KOPT-K1 (cell line): Measurements from ENCODE around the gene NT5C3A.
"Not testable (repeated sequence)": the region's sequence is repeated elsewhere in the genome, so short reads cannot be mapped to it uniquely, and the experiment has no call there.

Experiments used
- H3K27ac ChIP-seq: fragments of 200-600 bp; sonication (generic); 2 replicates; pipeline ENCODE4 v1.5.1; 2016; ENCODE audit warnings: antibody characterized with exemption, mild to moderate bottlenecking, low read depth, low read length; ENCODE audit not compliant: poor library complexity, severe bottlenecking
- H3K36me3 ChIP-seq: fragments of 200-600 bp; sonication (generic); 2 replicates; pipeline ENCODE4 v1.5.1; 2017; ENCODE audit warnings: antibody characterized with exemption, mild to moderate bottlenecking, low read length, moderate library complexity; ENCODE audit not compliant: insufficient read depth
- H3K9me3 ChIP-seq: fragments of 200-600 bp; sonication (generic); 2 replicates; pipeline ENCODE4 v1.5.1; 2017; ENCODE audit warnings: antibody characterized with exemption, low read length, mild to moderate bottlenecking; ENCODE audit not compliant: insufficient read depth, poor library complexity, severe bottlenecking

NT5C3A gene

GRCh38 chr7:32991975-32992700, 70.4 kb downstream of the NT5C3A start:
- H3K9me3 ChIP-seq, H3K27ac ChIP-seq, H3K36me3 ChIP-seq: not testable (repeated sequence)

DNA sequence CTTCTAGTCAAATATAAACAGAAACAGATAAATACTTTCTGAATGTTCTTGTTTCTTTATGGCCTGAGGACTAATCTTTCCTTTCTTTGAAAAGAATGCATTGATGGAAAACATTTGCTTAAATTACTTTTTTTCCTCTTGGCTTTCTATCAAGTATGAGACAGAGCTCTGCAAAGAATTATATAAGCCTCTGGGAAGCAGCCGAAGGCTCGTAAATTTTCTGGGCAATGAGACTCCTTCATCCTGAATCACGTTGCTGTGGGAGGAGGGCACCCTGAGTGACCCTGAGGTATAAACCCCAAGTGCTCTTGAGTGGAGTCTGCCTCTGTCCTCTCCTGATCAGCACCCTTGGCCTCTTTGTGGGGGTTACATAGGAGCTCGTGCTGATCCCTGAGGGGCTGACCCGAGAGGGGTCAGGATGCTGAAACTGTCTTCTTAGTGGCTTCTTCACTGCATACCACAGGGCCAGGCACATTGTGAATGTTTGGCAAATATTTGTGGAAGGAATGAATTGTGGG, 71.4 kb downstream of the NT5C3A start:
- H3K27ac ChIP-seq, H3K36me3 ChIP-seq, H3K9me3 ChIP-seq: not testable (repeated sequence)

DNA sequence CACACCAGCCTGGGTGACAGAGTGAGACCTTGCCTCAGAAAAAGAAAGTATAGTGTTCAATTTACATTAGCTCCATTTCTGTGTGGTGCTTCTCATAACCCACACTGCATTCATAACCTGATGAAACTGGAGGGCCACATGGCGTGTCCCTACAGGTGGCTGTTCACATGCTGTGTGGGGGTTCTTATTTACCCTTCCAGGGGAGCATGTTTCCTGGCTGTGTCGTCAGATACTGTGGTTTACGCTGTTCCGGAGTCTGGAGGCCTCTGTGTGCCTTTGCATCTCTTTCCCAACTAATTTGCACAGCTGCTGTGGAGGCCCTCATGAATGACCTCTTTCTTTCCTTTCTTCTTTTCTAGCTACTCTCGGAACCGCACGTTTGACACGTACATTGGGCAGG, 74.4 kb downstream of the NT5C3A start:
- H3K36me3 ChIP-seq, H3K9me3 ChIP-seq, H3K27ac ChIP-seq: not testable (repeated sequence)

DNA sequence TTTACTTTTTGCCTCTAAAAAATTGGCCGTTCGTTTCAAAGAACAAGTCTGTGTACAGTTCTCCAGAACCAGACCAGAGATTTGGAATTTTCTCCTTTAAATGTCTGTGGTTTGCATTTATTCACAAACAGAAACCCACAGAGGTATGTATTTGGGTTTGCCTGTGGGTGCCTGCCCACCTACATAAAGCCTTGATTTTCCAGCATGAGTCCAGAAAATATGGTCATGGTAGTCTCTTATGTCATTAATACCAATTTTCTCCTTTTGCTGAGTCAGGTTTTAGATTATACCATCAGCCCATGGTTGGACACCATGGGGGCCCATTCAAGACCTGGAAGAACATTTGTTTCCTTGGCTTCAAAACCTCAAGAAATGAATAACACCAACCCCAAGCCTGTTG, 82.7 kb downstream of the NT5C3A start:
- not testable (repeated sequence) for H3K27ac ChIP-seq, H3K9me3 ChIP-seq, H3K36me3 ChIP-seq

GRCh38 chr7:32979246-32979645, 83.3 kb downstream of the NT5C3A start:
- not testable (repeated sequence) for H3K36me3 ChIP-seq, H3K9me3 ChIP-seq, H3K27ac ChIP-seq

- not testable (repeated sequence) for H3K9me3 ChIP-seq, H3K27ac ChIP-seq, H3K36me3 ChIP-seq
These were observed 85.4 kb downstream of the NT5C3A start for GRCh38 chr7:32977159-32977558.

DNA sequence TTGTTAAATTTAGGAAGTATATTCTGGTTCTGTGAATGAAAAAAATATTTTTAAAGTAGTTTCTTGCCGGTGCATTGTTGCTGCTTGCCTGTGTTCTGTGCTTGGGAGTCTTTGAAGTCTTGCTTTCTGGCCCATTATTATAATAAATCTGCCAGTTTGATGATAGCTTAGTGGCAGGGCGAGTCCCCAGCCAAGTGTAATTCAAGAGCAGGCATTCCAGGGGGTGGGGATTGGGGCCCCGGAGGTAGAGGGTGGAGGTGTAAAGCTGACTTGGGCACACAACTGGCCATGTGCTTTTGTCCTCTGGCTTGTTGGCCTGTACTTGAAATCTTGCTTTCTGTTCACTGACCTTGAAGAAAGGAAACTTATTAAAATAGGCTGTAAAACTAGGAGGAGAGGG, 90.6 kb downstream of the NT5C3A start:
- not testable (repeated sequence) for H3K36me3 ChIP-seq, H3K9me3 ChIP-seq, H3K27ac ChIP-seq

DNA sequence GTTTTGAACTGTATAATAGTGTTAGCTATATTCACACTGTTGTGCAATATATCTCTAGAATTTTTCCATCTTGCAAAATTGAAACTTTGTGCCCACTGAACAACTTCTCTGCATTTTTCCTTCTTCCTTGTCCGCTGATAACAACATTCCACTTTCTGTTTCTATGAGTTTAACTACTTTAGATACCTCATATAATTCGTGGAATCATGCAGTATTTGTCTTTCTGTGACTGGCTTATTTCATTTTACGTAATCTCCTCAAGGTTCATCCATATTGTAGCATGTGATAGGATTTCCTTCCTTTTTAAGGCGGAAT, 95.4 kb downstream of the NT5C3A start:
- H3K36me3 ChIP-seq, H3K9me3 ChIP-seq, H3K27ac ChIP-seq: not testable (repeated sequence)

DNA sequence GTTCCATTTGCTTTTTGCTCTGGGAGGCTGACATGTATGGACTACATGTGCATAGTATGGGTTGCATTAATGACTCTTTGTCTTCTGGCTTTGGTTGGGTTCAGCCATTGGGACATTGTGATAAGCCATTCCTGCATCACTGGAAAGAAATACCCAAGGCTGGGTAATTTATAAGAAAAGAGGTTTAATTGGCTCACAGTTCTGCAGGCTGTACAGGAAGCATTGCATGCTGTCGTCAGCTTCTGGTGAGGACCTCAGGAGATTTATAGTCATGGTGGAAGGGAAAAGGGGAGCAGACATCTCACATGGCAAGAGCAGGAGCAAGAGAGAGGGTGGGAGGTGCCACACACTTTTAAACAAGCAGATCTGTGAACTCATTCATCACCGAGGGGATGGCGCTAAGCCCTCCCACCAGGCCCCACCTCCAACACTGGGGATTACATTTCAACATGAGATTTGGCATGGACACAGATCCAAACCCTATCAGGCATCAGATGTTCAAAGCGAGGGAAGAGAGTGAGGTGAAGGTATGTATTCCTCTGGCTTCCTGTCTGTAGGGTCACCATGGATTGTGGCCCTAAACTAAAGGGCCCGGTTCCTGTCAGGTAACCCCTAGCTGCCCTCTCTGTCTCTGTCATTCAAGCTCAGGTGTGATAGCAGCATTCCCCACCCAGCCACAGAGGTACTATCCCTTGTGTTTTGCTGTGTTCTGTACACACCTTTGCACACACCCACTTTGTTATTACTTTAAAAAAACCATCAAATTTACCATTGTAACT, 95.9 kb downstream of the NT5C3A start:
- not testable (repeated sequence) for H3K9me3 ChIP-seq, H3K27ac ChIP-seq, H3K36me3 ChIP-seq

DNA sequence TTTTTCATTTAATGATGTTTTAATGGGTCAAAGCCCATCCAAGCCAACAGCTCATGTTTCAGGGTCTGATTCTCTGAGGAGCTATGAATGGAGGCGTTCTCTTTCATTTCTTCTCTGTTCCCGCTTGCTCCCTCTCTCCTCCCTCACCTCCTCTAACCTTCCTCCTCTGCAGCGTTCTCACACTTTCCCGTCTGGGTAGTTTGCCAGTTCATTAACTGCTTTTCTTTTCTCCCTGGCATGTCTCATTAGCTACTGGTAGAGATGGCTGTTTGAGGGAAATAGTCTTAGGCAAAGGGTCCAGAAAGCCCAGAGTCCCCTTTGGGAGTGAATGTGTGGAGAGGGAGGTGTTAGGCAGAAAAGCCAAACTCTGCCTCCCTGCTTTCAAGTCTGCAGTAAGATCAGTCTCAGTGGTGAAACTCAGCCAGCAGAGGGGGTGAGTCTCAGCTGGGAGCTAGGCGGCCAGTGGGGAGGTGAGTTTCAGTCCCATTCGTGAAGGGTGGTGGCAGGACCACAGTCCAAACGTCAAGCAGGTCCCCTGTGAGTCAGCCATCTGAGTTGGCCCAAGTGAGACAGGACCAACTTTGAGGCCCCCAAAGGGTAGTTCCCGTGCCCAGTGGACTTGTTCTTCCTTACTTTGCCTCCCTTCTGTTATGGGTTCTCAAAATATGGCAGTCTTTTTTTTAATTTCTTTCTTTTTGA, 98.0 kb downstream of the NT5C3A start:
- H3K27ac ChIP-seq, H3K36me3 ChIP-seq, H3K9me3 ChIP-seq: not testable (repeated sequence)
